Measurements from ENCODE around the gene KRT77. TPM values are rescaled to one million over a fixed set of nuclear protein-coding genes. Genes with fewer than 3 reads are reported as not detected.

The KRT77 gene
- total and polyA plus RNA-seq, 2 donors (not counting 1 experiment from before 2014, with no cell fraction given) = not detected

DNA sequence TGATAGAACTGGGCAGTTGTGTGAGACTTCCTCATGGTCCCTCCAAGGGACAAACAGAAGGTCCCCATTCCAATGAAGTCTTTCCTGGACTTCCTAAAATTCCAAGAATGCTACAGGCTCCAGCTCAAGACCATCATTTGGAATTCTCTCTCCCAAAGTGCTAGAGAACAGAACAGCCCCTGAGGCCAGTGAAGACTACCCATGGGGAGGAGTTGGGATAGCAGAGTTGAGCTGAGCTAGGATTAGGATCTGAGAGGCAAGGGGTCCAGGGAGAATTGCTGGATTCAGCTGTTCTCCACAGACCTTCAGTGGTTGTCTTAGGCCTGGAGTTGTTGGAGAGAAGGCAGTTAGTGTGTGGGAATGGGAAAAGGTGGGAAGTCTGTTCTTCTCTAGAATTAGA lies 33.9 kb downstream of the KRT77 start:
- H3K9ac ChIP-seq (ENCODE audit: insufficient read depth, low read length) = no peak overlapping the region
- H3K4me1 ChIP-seq (ENCODE audit: control insufficient read depth, extremely low read depth, insufficient read depth, low read length) = no peaks in the 10 kb centered on the region
- H4K20me1 ChIP-seq (ENCODE audit: control insufficient read depth, extremely low read depth, insufficient read depth, low read length) = no peaks in the 10 kb centered on the region
- DNase-seq (ENCODE audit: low read depth in 2 of 2) = no peak
- H3K36me3 ChIP-seq (ENCODE audit: control insufficient read depth, insufficient read depth, low read length) = no peaks in the 10 kb centered on the region
- no peak overlapping the region for H2AFZ ChIP-seq (ENCODE audit: low read length)
- peaks cover 2% of the 10 kb centered on the region for H3K27me3 ChIP-seq (ENCODE audit: control insufficient read depth, insufficient read depth, low read length)
- H3K79me2 ChIP-seq (ENCODE audit: control insufficient read depth, insufficient read depth, low read length) = no peaks in the 10 kb centered on the region
- no peak for TF ChIP-seq EZH2 (IDR thresholded peaks at IDR 0.05; ENCODE audit: low read length, missing control alignments)
- TF ChIP-seq, protein P1, sequence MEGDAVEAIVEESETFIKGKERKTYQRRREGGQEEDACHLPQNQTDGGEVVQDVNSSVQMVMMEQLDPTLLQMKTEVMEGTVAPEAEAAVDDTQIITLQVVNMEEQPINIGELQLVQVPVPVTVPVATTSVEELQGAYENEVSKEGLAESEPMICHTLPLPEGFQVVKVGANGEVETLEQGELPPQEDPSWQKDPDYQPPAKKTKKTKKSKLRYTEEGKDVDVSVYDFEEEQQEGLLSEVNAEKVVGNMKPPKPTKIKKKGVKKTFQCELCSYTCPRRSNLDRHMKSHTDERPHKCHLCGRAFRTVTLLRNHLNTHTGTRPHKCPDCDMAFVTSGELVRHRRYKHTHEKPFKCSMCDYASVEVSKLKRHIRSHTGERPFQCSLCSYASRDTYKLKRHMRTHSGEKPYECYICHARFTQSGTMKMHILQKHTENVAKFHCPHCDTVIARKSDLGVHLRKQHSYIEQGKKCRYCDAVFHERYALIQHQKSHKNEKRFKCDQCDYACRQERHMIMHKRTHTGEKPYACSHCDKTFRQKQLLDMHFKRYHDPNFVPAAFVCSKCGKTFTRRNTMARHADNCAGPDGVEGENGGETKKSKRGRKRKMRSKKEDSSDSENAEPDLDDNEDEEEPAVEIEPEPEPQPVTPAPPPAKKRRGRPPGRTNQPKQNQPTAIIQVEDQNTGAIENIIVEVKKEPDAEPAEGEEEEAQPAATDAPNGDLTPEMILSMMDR (conservative IDR thresholded peaks at IDR 0.05 in 1 of 2, IDR thresholded peaks at IDR 0.05 in 1 of 2; ENCODE audit: low read depth in 1 of 2, low read length in 2 of 2) = no peak
- no peak overlapping the region for H3K4me3 ChIP-seq (replicated peaks in 1 of 4; ENCODE audit: control extremely low read depth in 1 of 4, insufficient read depth in 1 of 4, low read depth in 3 of 4, low read length in 4 of 4)
- no peak overlapping the region for H3K27ac ChIP-seq (ENCODE audit: insufficient read depth, low read length)
- no peaks in the 10 kb centered on the region for H3K9me3 ChIP-seq (ENCODE audit: control insufficient read depth, insufficient read depth, low read depth, low read length)
- no peak overlapping the region for H3K4me2 ChIP-seq (ENCODE audit: extremely low read depth, insufficient read depth, low read length)

DNA sequence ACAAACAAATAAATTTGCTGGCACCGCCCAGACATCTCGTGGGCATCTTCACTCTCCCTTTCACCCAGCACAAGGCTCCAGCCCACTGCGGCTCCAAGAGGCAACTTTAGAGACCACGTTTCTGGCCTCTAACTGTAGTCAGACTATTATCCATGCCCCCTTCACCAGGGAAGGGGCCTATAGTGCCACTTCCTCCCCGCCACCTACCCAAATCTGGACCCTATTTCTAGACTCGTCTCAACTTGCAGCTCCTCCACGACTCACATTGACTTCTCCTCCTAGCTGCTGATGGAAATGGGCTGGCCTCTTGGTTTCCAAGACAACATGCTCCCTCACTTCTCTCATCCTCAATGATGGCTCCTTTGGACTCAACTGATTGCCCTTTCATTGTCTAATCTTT lies 35.4 kb downstream of the KRT77 start:
- no peak overlapping the region for H2AFZ ChIP-seq (ENCODE audit: low read length)
- no peaks in the 10 kb centered on the region for H3K36me3 ChIP-seq (ENCODE audit: control insufficient read depth, insufficient read depth, low read length)
- H4K20me1 ChIP-seq (ENCODE audit: control insufficient read depth, extremely low read depth, insufficient read depth, low read length) = no peaks in the 10 kb centered on the region
- no peak for DNase-seq (ENCODE audit: low read depth in 2 of 2)
- H3K9ac ChIP-seq (ENCODE audit: insufficient read depth, low read length) = no peak overlapping the region
- peaks cover 2% of the 10 kb centered on the region for H3K27me3 ChIP-seq (ENCODE audit: control insufficient read depth, insufficient read depth, low read length)
- no peak overlapping the region for H3K4me3 ChIP-seq (replicated peaks in 1 of 4; ENCODE audit: control extremely low read depth in 1 of 4, insufficient read depth in 1 of 4, low read depth in 3 of 4, low read length in 4 of 4)
- no peak overlapping the region for H3K27ac ChIP-seq (ENCODE audit: insufficient read depth, low read length)
- H3K4me1 ChIP-seq (ENCODE audit: control insufficient read depth, extremely low read depth, insufficient read depth, low read length) = no peaks in the 10 kb centered on the region
- H3K9me3 ChIP-seq (ENCODE audit: control insufficient read depth, insufficient read depth, low read depth, low read length) = no peaks in the 10 kb centered on the region
- H3K4me2 ChIP-seq (ENCODE audit: extremely low read depth, insufficient read depth, low read length) = no peak overlapping the region
- H3K79me2 ChIP-seq (ENCODE audit: control insufficient read depth, insufficient read depth, low read length) = no peaks in the 10 kb centered on the region
- TF ChIP-seq, protein P1 (conservative IDR thresholded peaks at IDR 0.05 in 1 of 2, IDR thresholded peaks at IDR 0.05 in 1 of 2; ENCODE audit: low read depth in 1 of 2, low read length in 2 of 2) = no peak
- TF ChIP-seq EZH2 (IDR thresholded peaks at IDR 0.05; ENCODE audit: low read length, missing control alignments) = no peak

GRCh38 chr12:52667509-52667908 lies 35.8 kb downstream of the KRT77 start:
- H3K9me3 ChIP-seq (ENCODE audit: control insufficient read depth, insufficient read depth, low read depth, low read length) = no peaks in the 10 kb centered on the region
- TF ChIP-seq, protein P1 (conservative IDR thresholded peaks at IDR 0.05 in 1 of 2, IDR thresholded peaks at IDR 0.05 in 1 of 2; ENCODE audit: low read depth in 1 of 2, low read length in 2 of 2) = no peak
- no peak for TF ChIP-seq EZH2 (IDR thresholded peaks at IDR 0.05; ENCODE audit: low read length, missing control alignments)
- H3K27me3 ChIP-seq (ENCODE audit: control insufficient read depth, insufficient read depth, low read length) = peaks cover 2% of the 10 kb centered on the region
- H3K36me3 ChIP-seq (ENCODE audit: control insufficient read depth, insufficient read depth, low read length) = no peaks in the 10 kb centered on the region
- H3K27ac ChIP-seq (ENCODE audit: insufficient read depth, low read length) = no peak overlapping the region
- DNase-seq (ENCODE audit: low read depth in 2 of 2) = no peak
- no peak overlapping the region for H2AFZ ChIP-seq (ENCODE audit: low read length)
- no peaks in the 10 kb centered on the region for H3K4me1 ChIP-seq (ENCODE audit: control insufficient read depth, extremely low read depth, insufficient read depth, low read length)
- H3K4me3 ChIP-seq (replicated peaks in 1 of 4; ENCODE audit: control extremely low read depth in 1 of 4, insufficient read depth in 1 of 4, low read depth in 3 of 4, low read length in 4 of 4) = no peak overlapping the region
- no peak overlapping the region for H3K4me2 ChIP-seq (ENCODE audit: extremely low read depth, insufficient read depth, low read length)
- H3K9ac ChIP-seq (ENCODE audit: insufficient read depth, low read length) = no peak overlapping the region
- H4K20me1 ChIP-seq (ENCODE audit: control insufficient read depth, extremely low read depth, insufficient read depth, low read length) = no peaks in the 10 kb centered on the region
- no peaks in the 10 kb centered on the region for H3K79me2 ChIP-seq (ENCODE audit: control insufficient read depth, insufficient read depth, low read length)
